Caco-2 (cell line): ENCODE results near the gene TMEM54. TPM values are rescaled to one million over a fixed set of nuclear protein-coding genes. Genes with fewer than 3 reads are reported as not detected.

Source experiments
- BruUV-seq: library from RNA; stranded (reverse); fragments of 400-500 nt; replicated peaks from 2 replicates; lab custom pipeline; 2021; lab: Mats Ljungman, UMichigan
- CTCF ChIA-PET: fragments of 300-600 bp; sonication (Branson Sonifier 250); formaldehyde crosslinking; loops from one replicate; lab custom pipeline; 2022; ENCODE audit warnings: antibody characterized with exemption; lab: Charles Lee
- POLR2A ChIA-PET: fragments of 300-600 bp; sonication (Branson Sonifier 250); formaldehyde crosslinking; loops from one replicate; lab custom pipeline; 2022; ENCODE audit warnings: antibody characterized with exemption; lab: Charles Lee
- DNase-seq, 2 experiments: peaks; one replicate each; pipeline versions ENCODE4 v3.0.0 to v3.0.0-alpha.2; 2020 to 2022
- H3K27me3 ChIP-seq: replicated peaks from 2 replicates; pipeline ENCODE4 v1.6.0; 2011; ENCODE audit warnings: low read length; ENCODE audit not compliant: control insufficient read depth, insufficient read depth
- H3K36me3 ChIP-seq: 2 replicates; pipeline ENCODE4 v1.5.1; 2011; ENCODE audit warnings: low read length; ENCODE audit not compliant: control insufficient read depth, insufficient read depth
- H3K4me1 ChIP-seq: fragments of 250-450 bp; sonication (Bioruptor Pico); 2 replicates; pipeline ENCODE4 v1.5.1; 2020; ENCODE audit warnings: mild to moderate bottlenecking
- H3K4me3 ChIP-seq: 2 replicates; pipeline ENCODE4 v1.5.1; 2011; ENCODE audit warnings: low read depth, mild to moderate bottlenecking, control low read depth, low read length
- H3K9me3 ChIP-seq: fragments of 250-450 bp; sonication (Bioruptor Pico); 2 replicates; pipeline ENCODE4 v1.5.1; 2020; ENCODE audit warnings: mild to moderate bottlenecking, moderate library complexity
- H3K27ac Mint-ChIP-seq: one replicate; pipeline ENCODE4 v1.8.0; 2022; ENCODE audit warnings: mixed read lengths; ENCODE audit not compliant: unreplicated experiment
- H3K27me3 Mint-ChIP-seq: one replicate; pipeline ENCODE4 v1.8.0; 2022; ENCODE audit warnings: mixed read lengths; ENCODE audit not compliant: insufficient read depth, unreplicated experiment
- H3K36me3 Mint-ChIP-seq: one replicate; pipeline ENCODE4 v1.8.0; 2022; ENCODE audit warnings: mild to moderate bottlenecking, mixed read lengths; ENCODE audit not compliant: insufficient read depth, unreplicated experiment
- H3K4me1 Mint-ChIP-seq: one replicate; pipeline ENCODE4 v1.8.0; 2022; ENCODE audit warnings: low read depth, mixed read lengths; ENCODE audit not compliant: unreplicated experiment
- H3K4me3 Mint-ChIP-seq: one replicate; pipeline ENCODE4 v1.8.0; 2022; ENCODE audit warnings: mild to moderate bottlenecking, moderate library complexity, mixed read lengths; ENCODE audit not compliant: unreplicated experiment
- H3K9me3 Mint-ChIP-seq: one replicate; pipeline ENCODE4 v1.8.0; 2022; ENCODE audit warnings: mixed read lengths; ENCODE audit not compliant: unreplicated experiment
- CTCF ChIP-seq, 2 experiments: fragments of 200-600 bp in 1 of 2; IDR thresholded peaks; 1 replicate in 1 of 2; 2 replicates in 1 of 2; pipeline versions ENCODE4 v1.5.1 to v1.8.0; 2011 to 2022; ENCODE audit warnings: antibody characterized with exemption in 1 of 2, control low read depth in 1 of 2, inconsistent platforms in 1 of 2, low read depth in 1 of 2, low read length in 1 of 2, mild to moderate bottlenecking in 1 of 2, moderate library complexity in 1 of 2; ENCODE audit not compliant: insufficient read depth in 1 of 2, severe bottlenecking in 1 of 2, unreplicated experiment in 1 of 2
- intact Hi-C: fragments of 100-400 bp; cut with micrococcal nuclease; formaldehyde crosslinking; loops from one replicate; pipeline ENCODE4 v1.10.0; 2022; ENCODE audit not compliant: unreplicated experiment
- total RNA-seq: library from RNA; stranded (reverse); gene quantifications from 2 replicates; pipeline ENCODE4 v1.2.3, GENCODE V29; 2022

TMEM54 gene
- total RNA-seq, 1 experiment from 2014 or later = 50.1 TPM

GRCh38 chr1:32848354-32849063 lies 52.7 kb downstream of the TMEM54 start:
- H3K27me3 ChIP-seq = no peaks in the 10 kb centered on the region
- Mint-ChIP-seq H3K36me3 (no peaks in the 10 kb centered on the region), H3K9me3 (no peaks in the 10 kb centered on the region), H3K4me1 (no peaks in the 10 kb centered on the region), H3K4me3 (no peak overlapping the region), H3K27me3 (no peaks in the 10 kb centered on the region), H3K27ac (no peak overlapping the region)
- no TSS peak for BruUV-seq
- no peaks in the 10 kb centered on the region for H3K9me3 ChIP-seq
- ChIA-PET CTCF (no interaction called here), POLR2A (no interaction called here)
- no peak for TF ChIP-seq CTCF (IDR thresholded peaks at IDR 0.05; ENCODE audit: insufficient read depth in 1 of 2, low read depth in 1 of 2, low read length in 1 of 2, severe bottlenecking in 1 of 2, unreplicated experiment in 1 of 2)
- no peaks in the 10 kb centered on the region for H3K36me3 ChIP-seq
- intact Hi-C loops = no loop called here
- H3K4me1 ChIP-seq = no peaks in the 10 kb centered on the region
- no peak overlapping the region for H3K4me3 ChIP-seq
- DNase-seq = no peak

Other genes with a start within 250 kb of the TMEM54 start
- gene SYNC, start 198.6 kb downstream of the TMEM54 start, total RNA-seq = 0.20 TPM in 1 of 2 replicates, not detected in the other
- gene YARS1, start 84.0 kb downstream of the TMEM54 start, total RNA-seq = 177 and 184 TPM in 2 replicates
- 23.8 and 32.8 TPM in 2 replicates for gene S100PBP, start 83.7 kb downstream of the TMEM54 start, total RNA-seq
- gene FNDC5, start 30.5 kb downstream of the TMEM54 start, total RNA-seq = 0.67 and 1.1 TPM in 2 replicates
- 0.53 TPM in 1 of 2 replicates, not detected in the other for gene HPCA, start 14.9 kb downstream of the TMEM54 start, total RNA-seq
- 13.9 and 14.5 TPM in 2 replicates for gene RNF19B, start 63.4 kb upstream of the TMEM54 start, total RNA-seq
- gene AK2, start 135.5 kb upstream of the TMEM54 start, total RNA-seq = 127 and 139 TPM in 2 replicates
- gene AZIN2, start 179.8 kb upstream of the TMEM54 start, total RNA-seq = 1.5 and 2.3 TPM in 2 replicates